WTC11 (cell line): ENCODE measurements around the gene KIF3A. TPM values are rescaled to one million over a fixed set of nuclear protein-coding genes. Genes with fewer than 3 reads are reported as not detected.
A peak's percentile ranks its signal among the peaks of the same experiment; 100 is the strongest.

Experiments
- AFF4 ChIP-seq: sonication (generic); formaldehyde crosslinking; IDR thresholded peaks from 2 replicates; pipeline ENCODE4 v1.8.1; 2023; ENCODE audit warnings: mild to moderate bottlenecking, missing genetic modification reagents, borderline replicate concordance
- ATF6 ChIP-seq: sonication (generic); formaldehyde crosslinking; IDR thresholded peaks from 2 replicates; pipeline ENCODE4 v1.8.1; 2023; ENCODE audit warnings: mild to moderate bottlenecking, missing genetic modification reagents
- CREB1 ChIP-seq: sonication (generic); formaldehyde crosslinking; IDR thresholded peaks from 2 replicates; pipeline ENCODE4 v1.8.0; 2023; ENCODE audit warnings: mild to moderate bottlenecking, missing genetic modification reagents
- CREM ChIP-seq: sonication (generic); formaldehyde crosslinking; IDR thresholded peaks from 2 replicates; pipeline ENCODE4 v1.8.1; 2022; ENCODE audit warnings: mild to moderate bottlenecking, missing genetic modification reagents, moderate library complexity
- EMX1 ChIP-seq: fragments of 250-450 bp; sonication (Bioruptor Pico); IDR thresholded peaks from 2 replicates; pipeline ENCODE4 v1.8.0; 2021; ENCODE audit warnings: mild to moderate bottlenecking
- ETV6 ChIP-seq: sonication (generic); formaldehyde crosslinking; IDR thresholded peaks from 2 replicates; pipeline ENCODE4 v1.8.1; 2022; ENCODE audit warnings: mild to moderate bottlenecking, missing genetic modification reagents
- HMGXB4 ChIP-seq: sonication (generic); formaldehyde crosslinking; IDR thresholded peaks from 2 replicates; pipeline ENCODE4 v1.8.1; 2023; ENCODE audit warnings: mild to moderate bottlenecking, moderate library complexity, missing genetic modification reagents
- MAX ChIP-seq: sonication (generic); formaldehyde crosslinking; IDR thresholded peaks from 2 replicates; pipeline ENCODE4 v1.8.0; 2022; ENCODE audit warnings: mild to moderate bottlenecking, missing genetic modification reagents
- NFYB ChIP-seq: sonication (generic); formaldehyde crosslinking; conservative IDR thresholded peaks from 2 replicates; pipeline ENCODE4 v1.8.0; 2022; ENCODE audit warnings: low read depth, missing genetic modification reagents
- NR3C1 ChIP-seq: sonication (generic); formaldehyde crosslinking; conservative IDR thresholded peaks from 2 replicates; pipeline ENCODE4 v1.8.1; 2023; ENCODE audit warnings: low read depth, mild to moderate bottlenecking, missing genetic modification reagents
- PRDM15 ChIP-seq: sonication (generic); formaldehyde crosslinking; IDR thresholded peaks from 2 replicates; pipeline ENCODE4 v1.8.0; 2022; ENCODE audit warnings: missing genetic modification reagents
- SP1 ChIP-seq: sonication (generic); formaldehyde crosslinking; conservative IDR thresholded peaks from 2 replicates; pipeline ENCODE4 v1.8.1; 2022; ENCODE audit warnings: missing genetic modification reagents
- TEAD1 ChIP-seq: sonication (generic); formaldehyde crosslinking; IDR thresholded peaks from 2 replicates; pipeline ENCODE4 v1.8.0; 2022; ENCODE audit warnings: mild to moderate bottlenecking, missing genetic modification reagents
- TP53 ChIP-seq: sonication (generic); formaldehyde crosslinking; IDR thresholded peaks from 2 replicates; pipeline ENCODE4 v1.8.1; 2023; ENCODE audit warnings: mild to moderate bottlenecking, missing genetic modification reagents
- ZBTB21 ChIP-seq: sonication (generic); formaldehyde crosslinking; IDR thresholded peaks from 2 replicates; pipeline ENCODE4 v1.8.1; 2023; ENCODE audit warnings: mild to moderate bottlenecking, missing genetic modification reagents, borderline replicate concordance
- ZMAT4 ChIP-seq: fragments of 250-450 bp; sonication (Bioruptor Pico); IDR thresholded peaks from 2 replicates; pipeline ENCODE4 v1.9.0; 2021; ENCODE audit warnings: mild to moderate bottlenecking
- ZNF138 ChIP-seq: sonication (generic); formaldehyde crosslinking; conservative IDR thresholded peaks from 2 replicates; pipeline ENCODE4 v1.8.1; 2022; ENCODE audit warnings: mild to moderate bottlenecking, moderate library complexity, missing genetic modification reagents
- ZNF281 ChIP-seq: sonication (generic); formaldehyde crosslinking; IDR thresholded peaks from 2 replicates; pipeline ENCODE4 v1.8.0; 2023; ENCODE audit warnings: mild to moderate bottlenecking, missing genetic modification reagents
- ZNF396 ChIP-seq: fragments of 250-450 bp; sonication (Bioruptor Pico); IDR thresholded peaks from 2 replicates; pipeline ENCODE4 v1.8.0; 2021; ENCODE audit warnings: mild to moderate bottlenecking, moderate library complexity, borderline replicate concordance
- ZNF425 ChIP-seq: fragments of 250-450 bp; sonication (Bioruptor Pico); conservative IDR thresholded peaks from 2 replicates; pipeline ENCODE4 v1.9.0; 2021; ENCODE audit warnings: mild to moderate bottlenecking
- total RNA-seq: library from RNA; stranded (reverse); gene quantifications from 3 replicates; pipeline ENCODE4 v1.2.3, GENCODE V29; 2021

Gene KIF3A
- total RNA-seq, 1 experiment from 2014 or later: 10.1 TPM

GRCh38 chr5:132655821-132656773 is 81.2 kb downstream of the KIF3A start (continued):
- no peak for TF ChIP-seq ZNF425 (CRISPR knock-in tag)
- no peak for TF ChIP-seq ZNF138 (CRISPR knock-in tag)
- TF ChIP-seq AFF4: no peak
- no peak for TF ChIP-seq NR3C1 (CRISPR knock-in tag)
- TF ChIP-seq TP53 (CRISPR knock-in tag): no peak
- peak; percentile 83 for TF ChIP-seq MAX
- no peak; the same call in none of the 2 replicates for TF ChIP-seq PRDM15
- TF ChIP-seq NFYB: peak; percentile 49
- no peak for TF ChIP-seq ZNF396 (CRISPR knock-in tag)
- peak; percentile 74; the same call in 1 of the 2 replicates for TF ChIP-seq HMGXB4 (CRISPR knock-in tag)
- no peak for TF ChIP-seq ATF6 (CRISPR knock-in tag)
- TF ChIP-seq CREB1: 0 out of 2 replicates have a peak, but pooled peaks have one; percentile 19
- TF ChIP-seq ZBTB21 (CRISPR knock-in tag): no peak
- TF ChIP-seq ZMAT4 (CRISPR knock-in tag): no peak
- no peak for TF ChIP-seq ZNF281 (CRISPR knock-in tag)
- 0 out of 2 replicates have a peak, but pooled peaks have one; percentile 41 for TF ChIP-seq CREM (CRISPR knock-in tag)
- TF ChIP-seq TEAD1 (CRISPR knock-in tag): no peak; the same call in 1 of the 2 replicates
- TF ChIP-seq EMX1 (CRISPR knock-in tag): no peak
- TF ChIP-seq SP1 (CRISPR knock-in tag): 0 out of 2 replicates have a peak, but pooled peaks have one; percentile 13
- peak; percentile 69; the same call in 1 of the 2 replicates for TF ChIP-seq ETV6
